Fibroblast of lung (primary cell): ENCODE data around the gene CHN2. TPM values are rescaled to one million over a fixed set of nuclear protein-coding genes. Genes with fewer than 3 reads are reported as not detected.
"Not testable (repeated sequence)": the region's sequence is repeated elsewhere in the genome, so short reads cannot be mapped to it uniquely, and the experiment has no call there.

Experiments
- DNase-seq, 2 donors: peaks; one replicate each; pipeline versions ENCODE4 v3.0.0 to v3.0.0-alpha.2; 2010; ENCODE audit warnings: low read depth in 2 of 2
- H2AFZ ChIP-seq: 2 replicates; pipeline ENCODE4 v1.5.1; 2012; ENCODE audit warnings: low read length, control low read depth, inconsistent platforms
- H3K27ac ChIP-seq: 2 replicates; pipeline ENCODE4 v1.5.1; 2011; ENCODE audit warnings: low read length, control low read depth; ENCODE audit not compliant: insufficient read depth
- H3K27me3 ChIP-seq: 2 replicates; pipeline ENCODE4 v1.5.1; 2011; ENCODE audit warnings: mild to moderate bottlenecking, low read length; ENCODE audit not compliant: control insufficient read depth, insufficient read depth
- H3K36me3 ChIP-seq: 2 replicates; pipeline ENCODE4 v1.5.1; 2011; ENCODE audit warnings: low read length; ENCODE audit not compliant: control insufficient read depth, insufficient read depth
- H3K4me1 ChIP-seq: 2 replicates; pipeline ENCODE4 v1.5.1; 2011; ENCODE audit warnings: low read length; ENCODE audit not compliant: control insufficient read depth, insufficient read depth; ENCODE audit errors: extremely low read depth
- H3K4me2 ChIP-seq: 2 replicates; pipeline ENCODE4 v1.5.1; 2011; ENCODE audit warnings: low read length, control low read depth; ENCODE audit not compliant: insufficient read depth; ENCODE audit errors: extremely low read depth
- H3K4me3 ChIP-seq, 4 experiments: fragments of 200-600 bp in 1 of 4; sonication (generic) in 1 of 4; replicated peaks in 1 of 4; 2 replicates each; pipeline ENCODE4 v1.5.1; 2011 to 2016; ENCODE audit warnings: low read length in 4 of 4, low read depth in 3 of 4, mild to moderate bottlenecking in 3 of 4, control low read depth in 2 of 4, inconsistent platforms in 1 of 4, mixed read lengths in 1 of 4; ENCODE audit not compliant: insufficient read depth in 1 of 4; ENCODE audit errors: control extremely low read depth in 1 of 4
- H3K79me2 ChIP-seq: 2 replicates; pipeline ENCODE4 v1.5.1; 2012; ENCODE audit warnings: mild to moderate bottlenecking, low read length, inconsistent platforms; ENCODE audit not compliant: control insufficient read depth, insufficient read depth
- H3K9ac ChIP-seq: 2 replicates; pipeline ENCODE4 v1.5.1; 2011; ENCODE audit warnings: mild to moderate bottlenecking, low read length, control low read depth; ENCODE audit not compliant: insufficient read depth
- H3K9me3 ChIP-seq: 2 replicates; pipeline ENCODE4 v1.5.1; 2012; ENCODE audit warnings: low read depth, low read length; ENCODE audit not compliant: control insufficient read depth, insufficient read depth
- H4K20me1 ChIP-seq: 2 replicates; pipeline ENCODE4 v1.5.1; 2011; ENCODE audit warnings: low read length; ENCODE audit not compliant: control insufficient read depth, insufficient read depth; ENCODE audit errors: extremely low read depth
- EZH2 ChIP-seq: IDR thresholded peaks from 2 replicates; pipeline ENCODE4 v1.5.1; 2012; ENCODE audit warnings: low read length, control low read depth, mild to moderate bottlenecking; ENCODE audit errors: missing control alignments
- polyA plus RNA-seq, 2 donors: library from polyadenylated mRNA; depleted of rRNA in 1 of 2; stranded (reverse) in 1 of 2; unstranded in 1 of 2; fragments of >200 nt; gene quantifications; 2 replicates each; pipeline ENCODE4 v1.2.1, GENCODE V29; 2011 to 2012; ENCODE audit warnings: missing spikeins in 1 of 2
- total RNA-seq: library from RNA; depleted of rRNA; stranded (reverse); fragments of >200 nt; gene quantifications from 2 replicates; pipeline ENCODE4 v1.2.1, GENCODE V29; 2014
- TF ChIP-seq, protein P1 (sequence below), 2 donors: IDR thresholded peaks in 1 of 2; conservative IDR thresholded peaks in 1 of 2; 1 replicate in 1 of 2; 2 replicates in 1 of 2; pipeline ENCODE4 v1.5.1; 2011 to 2012; ENCODE audit warnings: low read length in 2 of 2, control low read depth in 1 of 2, inconsistent platforms in 1 of 2, low read depth in 1 of 2, mild to moderate bottlenecking in 1 of 2

The CHN2 gene
- total and polyA plus RNA-seq, 2 donors (not counting 1 experiment from before 2014, with no cell fraction given), result 0.33 to 0.53 TPM

- H3K9me3 ChIP-seq, result no peaks in the 10 kb centered on the region
- no peak overlapping the region for H3K4me3 ChIP-seq
- H3K27me3 ChIP-seq, result no peaks in the 10 kb centered on the region
- no peak overlapping the region for H3K4me2 ChIP-seq
- H3K4me1 ChIP-seq, result no peaks in the 10 kb centered on the region
- H3K36me3 ChIP-seq, result no peaks in the 10 kb centered on the region
- no peaks in the 10 kb centered on the region for H3K79me2 ChIP-seq
- H2AFZ ChIP-seq, result no peak overlapping the region
- TF ChIP-seq, protein P1, sequence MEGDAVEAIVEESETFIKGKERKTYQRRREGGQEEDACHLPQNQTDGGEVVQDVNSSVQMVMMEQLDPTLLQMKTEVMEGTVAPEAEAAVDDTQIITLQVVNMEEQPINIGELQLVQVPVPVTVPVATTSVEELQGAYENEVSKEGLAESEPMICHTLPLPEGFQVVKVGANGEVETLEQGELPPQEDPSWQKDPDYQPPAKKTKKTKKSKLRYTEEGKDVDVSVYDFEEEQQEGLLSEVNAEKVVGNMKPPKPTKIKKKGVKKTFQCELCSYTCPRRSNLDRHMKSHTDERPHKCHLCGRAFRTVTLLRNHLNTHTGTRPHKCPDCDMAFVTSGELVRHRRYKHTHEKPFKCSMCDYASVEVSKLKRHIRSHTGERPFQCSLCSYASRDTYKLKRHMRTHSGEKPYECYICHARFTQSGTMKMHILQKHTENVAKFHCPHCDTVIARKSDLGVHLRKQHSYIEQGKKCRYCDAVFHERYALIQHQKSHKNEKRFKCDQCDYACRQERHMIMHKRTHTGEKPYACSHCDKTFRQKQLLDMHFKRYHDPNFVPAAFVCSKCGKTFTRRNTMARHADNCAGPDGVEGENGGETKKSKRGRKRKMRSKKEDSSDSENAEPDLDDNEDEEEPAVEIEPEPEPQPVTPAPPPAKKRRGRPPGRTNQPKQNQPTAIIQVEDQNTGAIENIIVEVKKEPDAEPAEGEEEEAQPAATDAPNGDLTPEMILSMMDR (conservative IDR thresholded peaks at IDR 0.05 in 1 of 2, IDR thresholded peaks at IDR 0.05 in 1 of 2; ENCODE audit: low read depth in 1 of 2, low read length in 2 of 2), result no peak
- TF ChIP-seq EZH2, result no peak
- H4K20me1 ChIP-seq, result no peaks in the 10 kb centered on the region
- H3K27ac ChIP-seq, result no peak overlapping the region
- H3K9ac ChIP-seq, result no peak overlapping the region
- DNase-seq, result peak in 1 of 2 donors; percentile 25
These were observed 12.7 kb downstream of the CHN2 start for GRCh38 chr7:29207162-29207801.

GRCh38 chr7:29208410-29209250 lies 14.1 kb downstream of the CHN2 start:
- Histone ChIP-seq H3K27me3 (no peaks in the 10 kb centered on the region), H3K36me3 (no peaks in the 10 kb centered on the region), H3K9me3 (no peaks in the 10 kb centered on the region), H2AFZ (no peak overlapping the region), H3K4me3 (no peak overlapping the region), H3K4me2 (no peak overlapping the region), H3K4me1 (no peaks in the 10 kb centered on the region), H3K27ac (no peak overlapping the region), H3K9ac (no peak overlapping the region), H4K20me1 (no peaks in the 10 kb centered on the region), H3K79me2 (no peaks in the 10 kb centered on the region)
- TF ChIP-seq, protein P1 (conservative IDR thresholded peaks at IDR 0.05 in 1 of 2, IDR thresholded peaks at IDR 0.05 in 1 of 2; ENCODE audit: low read depth in 1 of 2, low read length in 2 of 2), result no peak
- no peak for TF ChIP-seq EZH2
- no peak for DNase-seq

DNA sequence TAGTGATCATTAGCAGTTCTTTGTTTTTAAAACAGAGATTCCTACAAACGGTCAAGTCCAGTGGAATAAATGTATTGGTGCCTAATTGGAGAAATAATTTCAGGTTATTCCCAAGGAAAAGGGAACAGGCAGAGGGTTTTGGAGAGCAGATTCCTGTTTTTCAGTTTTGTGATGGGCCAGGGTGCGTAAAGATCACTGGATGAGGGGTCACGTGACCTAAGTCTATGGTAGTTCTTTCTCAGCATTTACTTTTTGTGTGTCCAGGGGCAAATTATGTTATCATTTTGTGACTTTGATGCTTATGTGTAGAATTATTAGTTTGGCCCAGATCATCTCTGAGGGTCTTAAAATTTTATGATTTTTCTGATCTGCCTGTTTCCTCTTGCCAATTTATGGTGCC lies 15.2 kb downstream of the CHN2 start:
- Histone ChIP-seq H3K9ac (no peak overlapping the region), H4K20me1 (no peaks in the 10 kb centered on the region), H3K4me1 (no peaks in the 10 kb centered on the region), H3K27ac (no peak overlapping the region), H3K4me2 (no peak overlapping the region), H3K27me3 (no peaks in the 10 kb centered on the region), H2AFZ (no peak overlapping the region), H3K9me3 (no peaks in the 10 kb centered on the region), H3K4me3 (no peak overlapping the region), H3K79me2 (no peaks in the 10 kb centered on the region), H3K36me3 (no peaks in the 10 kb centered on the region)
- no peak for TF ChIP-seq EZH2
- TF ChIP-seq, protein P1 (conservative IDR thresholded peaks at IDR 0.05 in 1 of 2, IDR thresholded peaks at IDR 0.05 in 1 of 2; ENCODE audit: low read depth in 1 of 2, low read length in 2 of 2), result no peak
- DNase-seq, result no peak

DNA sequence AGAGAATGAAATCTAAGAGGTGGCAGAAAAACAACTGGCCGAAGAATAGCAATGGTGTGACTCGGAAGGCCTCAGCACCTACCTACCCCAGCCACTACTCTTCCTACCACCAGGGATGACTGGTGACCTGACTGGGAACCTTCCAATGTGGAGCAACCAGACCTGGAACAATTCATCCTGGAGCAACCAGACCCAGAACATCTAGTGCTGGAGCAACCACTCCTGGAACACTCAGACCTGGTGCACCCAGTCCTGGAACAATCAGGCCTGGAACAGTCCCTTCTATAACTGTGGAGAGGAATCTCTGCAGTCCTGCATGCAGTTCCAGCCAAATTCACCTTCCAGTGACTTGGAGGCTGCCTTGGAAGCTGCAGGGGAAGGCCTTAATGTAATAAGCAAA lies 18.2 kb downstream of the CHN2 start:
- H3K36me3 ChIP-seq, DNase-seq, H2AFZ ChIP-seq, H3K79me2 ChIP-seq, H3K4me2 ChIP-seq, H3K9me3 ChIP-seq, H3K4me1 ChIP-seq, H3K27me3 ChIP-seq, H3K4me3 ChIP-seq, H3K27ac ChIP-seq, H3K9ac ChIP-seq, H4K20me1 ChIP-seq: not testable (repeated sequence)
